Heart left ventricle (tissue), 16 donors: ENCODE results near the gene DPAGT1. TPM values are rescaled to one million over a fixed set of nuclear protein-coding genes. Genes with fewer than 3 reads are reported as not detected.

Experiments used
- ATAC-seq, 4 donors: fragments of 200-7000 bp; cut with Tn5 transposase; one replicate each; pipeline ENCODE4 v1.9.1; 2020 to 2022; ENCODE audit warnings: moderate library complexity in 4 of 4, mild to moderate bottlenecking in 3 of 4, moderate number of reproducible peaks in 1 of 4
- DNase-seq, 5 donors: peaks; one replicate each; pipeline ENCODE4 v3.0.0-alpha.2; 2020
- H3K27ac ChIP-seq, 12 donors: fragments of 200-600 bp; sonication (generic) in 4 of 12; one replicate each; pipeline versions ENCODE4 v1.5.0 to v1.8.0; 2016 to 2022; ENCODE audit warnings: mild to moderate bottlenecking in 2 of 12
- H3K27me3 ChIP-seq, 9 donors: fragments of 200-600 bp; sonication (generic) in 2 of 9; one replicate each; pipeline versions ENCODE4 v1.5.1 to v1.8.0; 2016 to 2022; ENCODE audit warnings: mild to moderate bottlenecking in 3 of 9
- H3K36me3 ChIP-seq, 9 donors: fragments of 200-600 bp; sonication (generic) in 2 of 9; one replicate each; pipeline versions ENCODE4 v1.5.0 to v1.8.0; 2018 to 2022; ENCODE audit warnings: mild to moderate bottlenecking in 2 of 9
- H3K4me1 ChIP-seq, 12 donors: fragments of 200-600 bp; sonication (generic) in 4 of 12; one replicate each; pipeline versions ENCODE4 v1.5.0 to v1.8.0; 2016 to 2022; ENCODE audit warnings: mild to moderate bottlenecking in 3 of 12
- H3K4me3 ChIP-seq, 12 donors: fragments of 200-600 bp; sonication (generic) in 4 of 12; one replicate each; pipeline versions ENCODE4 v1.5.0 to v1.8.0; 2017 to 2022; ENCODE audit warnings: mild to moderate bottlenecking in 9 of 12, moderate library complexity in 4 of 12
- H3K9me3 ChIP-seq, 12 donors: fragments of 200-600 bp; sonication (generic) in 4 of 12; one replicate each; pipeline versions ENCODE4 v1.5.0 to v1.8.0; 2016 to 2022; ENCODE audit warnings: mild to moderate bottlenecking in 1 of 12
- POLR2A ChIP-seq, 2 donors: fragments of 450-650 bp; IDR thresholded peaks; one replicate each; pipeline ENCODE4 v1.6.1; 2017; ENCODE audit warnings: antibody characterized with exemption in 2 of 2, mild to moderate bottlenecking in 2 of 2, moderate library complexity in 2 of 2
- WGBS, 4 donors: extraction: QIAGEN DNeasy Blood & Tissue Kit in 2 of 4; methylation state at CpG; one replicate each; pipeline versions ENCODE4 v1.1.5 to v1.1.7; 2013 to 2018; 5-methylcytosine and 5-hydroxymethylcytosine counted together
- intact Hi-C, 10 donors: fragments of 100-400 bp; cut with DNase I; formaldehyde crosslinking; loops; one replicate each; pipeline versions ENCODE4 v1.11.1 to v1.14.2; 2022
- polyA plus RNA-seq, 2 donors: library from polyadenylated mRNA; stranded (reverse); fragments of 200-250 nt; gene quantifications; one replicate each; pipeline ENCODE4 v1.2.3, GENCODE V29; 2013
- total RNA-seq, 9 donors: library from RNA; depleted of rRNA in 2 of 9; stranded (reverse); fragments of >200 nt in 2 of 9; fragmentation: NEBNext Ultra II Directional in 3 of 9; extraction: Animal tissue kit (Norgen Biotek cat#: 25700) in 3 of 9; gene quantifications; one replicate each; pipeline versions ENCODE4 v1.1.0 to v1.2.4, GENCODE V29; 2016 to 2023
- TF ChIP-seq, protein P1 (sequence below), 12 donors: fragments of 200-600 bp; sonication (generic) in 4 of 12; IDR thresholded peaks; one replicate each; pipeline versions ENCODE4 v1.5.0 to v1.8.0; 2018 to 2022; ENCODE audit warnings: antibody characterized with exemption in 12 of 12, mild to moderate bottlenecking in 5 of 12
- donor health status: ischemic (EF 13 %, LVEDD 7.1; RV severe dilation, severe dysfunction).
- donor health status: healthy with polysubstance abuse.
- donor health status: DM: no; HTN: yes; CAD: no.
- donor health status: DM: no; HTN: no; CAD: no.
- donor health status: ischemic (EF 25% LVEDD 6.9; RV normal size, moderate dysfunction).
- donor health status: ischemic (EF 25% LVEDD 5.7; RV mildly dilated, moderate dysfunction).
- donor health status: healthy.
- donor health status: DM: yes; HTN: yes; CAD: no.
- donor health status: ischemic (EF 35%, LVEDD 5.7; RV mildly dilated, moderate dysfunction).
- donor health status: nonischemic (EF 11% LVEDD 7.7; RV severe dilation, severe dysfunction).
- donor health status: DM: yes; HTN: yes; CAD: no.
- donor health status: PGD.
- donor health status: ischemic (EF 29% LVEDD 5.4; RV normal size, mild dysfunction).
- donor health status: nonischemic (EF 23%, LVEDD 6.1; RV moderate dilation, normal function).

DPAGT1 gene
- total and polyA plus RNA-seq, 11 donors, result 11.2 to 32.9 (median 16.5) TPM

DNA sequence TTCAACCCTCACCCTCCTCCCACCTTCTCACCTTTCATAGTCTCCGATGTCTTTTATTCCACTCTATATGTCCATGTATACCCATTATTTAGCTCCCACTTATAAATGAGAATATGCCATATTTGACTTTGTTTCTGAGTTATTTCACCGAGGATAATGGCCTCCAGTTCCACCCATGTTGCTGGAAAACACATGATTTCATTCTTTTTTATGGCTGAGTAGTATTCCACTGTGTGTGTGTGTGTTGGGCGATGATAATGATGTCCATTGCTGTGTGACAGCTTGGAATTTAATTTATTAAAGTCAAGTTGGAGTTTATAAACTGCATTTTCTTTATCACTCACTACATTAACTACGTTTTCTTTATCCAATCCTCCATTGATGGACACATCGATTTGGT lies 16.6 kb upstream of the DPAGT1 start:
- H3K9me3 ChIP-seq, result no peaks in the 10 kb centered on the region
- H3K27ac ChIP-seq, result no peak overlapping the region
- intact Hi-C loops, result loop anchor here in 1 of 10 donors (10.0 kb wide), 1 partner anchor 197 kb away; the partner anchor contains the start of gene MCAM
- no peak for DNase-seq
- H3K27me3 ChIP-seq, result no peaks in the 10 kb centered on the region
- no peak overlapping the region for H3K4me3 ChIP-seq
- TF ChIP-seq, protein P1, sequence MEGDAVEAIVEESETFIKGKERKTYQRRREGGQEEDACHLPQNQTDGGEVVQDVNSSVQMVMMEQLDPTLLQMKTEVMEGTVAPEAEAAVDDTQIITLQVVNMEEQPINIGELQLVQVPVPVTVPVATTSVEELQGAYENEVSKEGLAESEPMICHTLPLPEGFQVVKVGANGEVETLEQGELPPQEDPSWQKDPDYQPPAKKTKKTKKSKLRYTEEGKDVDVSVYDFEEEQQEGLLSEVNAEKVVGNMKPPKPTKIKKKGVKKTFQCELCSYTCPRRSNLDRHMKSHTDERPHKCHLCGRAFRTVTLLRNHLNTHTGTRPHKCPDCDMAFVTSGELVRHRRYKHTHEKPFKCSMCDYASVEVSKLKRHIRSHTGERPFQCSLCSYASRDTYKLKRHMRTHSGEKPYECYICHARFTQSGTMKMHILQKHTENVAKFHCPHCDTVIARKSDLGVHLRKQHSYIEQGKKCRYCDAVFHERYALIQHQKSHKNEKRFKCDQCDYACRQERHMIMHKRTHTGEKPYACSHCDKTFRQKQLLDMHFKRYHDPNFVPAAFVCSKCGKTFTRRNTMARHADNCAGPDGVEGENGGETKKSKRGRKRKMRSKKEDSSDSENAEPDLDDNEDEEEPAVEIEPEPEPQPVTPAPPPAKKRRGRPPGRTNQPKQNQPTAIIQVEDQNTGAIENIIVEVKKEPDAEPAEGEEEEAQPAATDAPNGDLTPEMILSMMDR (IDR thresholded peaks at IDR 0.05), result no peak
- TF ChIP-seq POLR2A (IDR thresholded peaks at IDR 0.05), result no peak
- ATAC-seq, result no peak
- peaks cover 0 to 45% (median 32%) of the 10 kb centered on the region in 9 donors for H3K36me3 ChIP-seq
- 94 to 98% (median 95%) methylated on average over 5 of the region's 5 CpGs for WGBS, 4 donors
- peaks cover 5 to 52% (median 17%) of the 10 kb centered on the region in 12 donors for H3K4me1 ChIP-seq

DNA sequence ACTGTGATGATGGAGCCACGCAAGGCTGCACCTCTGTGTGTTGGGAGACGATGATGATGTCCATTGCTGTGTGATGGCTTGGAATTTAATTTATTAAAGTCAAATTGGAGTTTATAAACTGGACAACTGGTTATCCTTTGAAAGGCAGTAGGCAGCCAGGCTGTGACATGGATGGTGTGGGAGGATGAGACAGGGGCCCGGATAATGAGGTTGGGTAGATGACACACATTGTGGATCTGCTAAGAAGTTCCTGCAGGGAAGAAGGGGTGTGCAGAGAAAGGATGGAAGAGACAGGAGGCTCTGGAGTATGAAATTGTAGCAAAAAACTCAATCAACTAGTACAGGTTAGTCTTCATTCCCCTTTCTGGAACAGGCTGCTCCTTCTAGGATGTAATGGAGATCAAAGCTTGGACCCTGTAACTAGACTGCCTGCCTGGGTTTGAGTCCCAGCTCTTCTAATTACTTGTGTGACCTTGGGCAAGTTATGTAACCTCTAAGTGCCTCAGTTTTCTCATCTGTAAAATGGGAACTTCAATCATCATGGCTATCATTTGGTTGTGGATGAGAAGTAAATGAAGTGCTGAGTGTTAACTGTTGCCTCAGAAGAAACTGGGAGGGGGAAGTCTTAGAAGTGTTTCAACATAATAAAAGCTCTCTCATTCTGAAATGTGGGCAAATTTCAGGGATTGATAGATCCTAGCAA lies 15.5 kb upstream of the DPAGT1 start:
- WGBS, 4 donors, result 89 to 93% (median 90%) methylated on average over 3 of the region's 3 CpGs
- peak overlapping the region in 1 of 12 donors; percentile 91 for H3K27ac ChIP-seq
- no peaks in the 10 kb centered on the region for H3K9me3 ChIP-seq
- TF ChIP-seq, protein P1 (IDR thresholded peaks at IDR 0.05), result no peak
- no peak for TF ChIP-seq POLR2A (IDR thresholded peaks at IDR 0.05)
- no peak overlapping the region for H3K4me3 ChIP-seq
- H3K27me3 ChIP-seq, result no peaks in the 10 kb centered on the region
- H3K36me3 ChIP-seq, result peaks cover 0 to 56% (median 42%) of the 10 kb centered on the region in 9 donors
- intact Hi-C loops, result loop anchor here in 1 of 10 donors (10.0 kb wide), 1 partner anchor 198 kb away; the partner anchor contains the start of gene MCAM
- no peak for ATAC-seq
- no peak for DNase-seq
- H3K4me1 ChIP-seq, result peaks cover 0 to 41% (median 8%) of the 10 kb centered on the region in 12 donors

DNA sequence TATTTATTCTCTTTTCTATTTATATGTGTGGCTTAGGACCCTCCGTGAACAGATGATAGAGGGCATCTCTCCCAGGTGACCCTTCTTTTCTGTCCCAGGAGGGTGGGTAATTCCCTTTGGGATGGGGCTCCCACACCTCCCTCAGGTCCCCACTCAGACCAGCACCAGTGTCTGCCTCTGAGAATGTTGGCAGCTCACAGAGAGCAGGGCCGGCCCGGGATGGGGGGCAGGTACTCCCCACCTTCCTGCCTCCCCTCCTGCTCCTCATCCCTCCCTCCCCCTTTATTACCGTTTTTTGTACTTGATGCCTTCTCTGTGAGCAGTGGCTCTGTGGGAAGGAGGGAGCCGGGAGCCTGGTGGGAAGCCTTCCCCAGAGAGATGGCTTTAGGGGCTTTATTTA lies 14.9 kb upstream of the DPAGT1 start:
- Histone ChIP-seq H3K27ac (peak overlapping the region in 2 of 12 donors; percentile 17 to 91), H3K27me3 (no peaks in the 10 kb centered on the region), H3K9me3 (no peaks in the 10 kb centered on the region), H3K4me1 (peaks cover 0 to 37% (median 5%) of the 10 kb centered on the region in 12 donors), H3K36me3 (peaks cover 0 to 61% (median 48%) of the 10 kb centered on the region in 9 donors), H3K4me3 (peak overlapping the region in 1 of 12 donors; percentile 37)
- intact Hi-C loops, result loop anchor here in 1 of 10 donors (10.0 kb wide), 1 partner anchor 198 kb away; the partner anchor contains the start of gene MCAM
- 68 to 77% (median 69%) methylated on average over 5 of the region's 5 CpGs for WGBS, 4 donors
- ATAC-seq (no peak), DNase-seq (no peak)
- TF ChIP-seq, protein P1 (IDR thresholded peaks at IDR 0.05), result no peak
- no peak for TF ChIP-seq POLR2A (IDR thresholded peaks at IDR 0.05)

DNA sequence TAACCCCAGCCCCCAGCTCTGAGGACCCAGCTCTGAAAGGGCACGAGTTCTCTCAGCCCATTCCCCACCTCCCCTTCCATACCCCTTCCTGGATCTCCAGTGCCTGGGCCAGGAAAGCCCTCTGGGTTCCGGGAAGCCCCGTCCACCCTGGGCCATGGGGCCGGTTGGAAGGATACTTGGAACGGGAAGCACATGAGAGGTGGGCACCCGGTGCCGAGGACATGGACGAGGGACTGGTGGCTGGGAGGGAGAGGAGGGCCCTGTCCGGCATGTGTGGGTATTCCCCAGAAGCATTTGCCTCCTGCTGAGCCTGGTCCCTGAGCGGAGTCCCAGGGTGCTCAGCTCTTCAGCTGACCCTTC lies 14.6 kb upstream of the DPAGT1 start:
- intact Hi-C loops, result loop anchor here in 1 of 10 donors (10.0 kb wide), 1 partner anchor 199 kb away; the partner anchor contains the start of gene MCAM
- WGBS, 4 donors, result 83 to 87% (median 86%) methylated on average over 10 of the region's 10 CpGs
- DNase-seq (no peak), ATAC-seq (no peak)
- TF ChIP-seq POLR2A (IDR thresholded peaks at IDR 0.05), result no peak
- TF ChIP-seq, protein P1 (IDR thresholded peaks at IDR 0.05), result no peak
- Histone ChIP-seq H3K4me3 (peak overlapping the region in 2 of 12 donors; percentile 19 to 37), H3K27me3 (no peaks in the 10 kb centered on the region), H3K27ac (peak overlapping the region in 4 of 12 donors; percentile 17 to 91 (median 45)), H3K36me3 (peaks cover 0 to 65% (median 52%) of the 10 kb centered on the region in 9 donors), H3K4me1 (peaks cover 0 to 37% (median 5%) of the 10 kb centered on the region in 12 donors), H3K9me3 (no peaks in the 10 kb centered on the region)
